Progenitor cell of endocrine pancreas (in vitro differentiated cells): ENCODE data around the gene CUX1. TPM values are rescaled to one million over a fixed set of nuclear protein-coding genes. Genes with fewer than 3 reads are reported as not detected.

Experiments
- DNase-seq: peaks from one replicate; pipeline ENCODE4 v3.0.0; 2021; ENCODE audit warnings: low spot score; ENCODE audit not compliant: unreplicated experiment
- H3K27ac Mint-ChIP-seq: 2 replicates; pipeline ENCODE4 v1.8.0; 2021; ENCODE audit warnings: mild to moderate bottlenecking, moderate library complexity, mixed read lengths
- H3K27me3 Mint-ChIP-seq: 2 replicates; pipeline ENCODE4 v1.8.0; 2021; ENCODE audit warnings: mixed read lengths
- H3K36me3 Mint-ChIP-seq: 2 replicates; pipeline ENCODE4 v1.8.0; 2022; ENCODE audit warnings: mixed read lengths; ENCODE audit not compliant: insufficient read depth
- H3K4me1 Mint-ChIP-seq: 2 replicates; pipeline ENCODE4 v1.8.0; 2021; ENCODE audit warnings: low read depth, mixed read lengths
- H3K4me3 Mint-ChIP-seq: 2 replicates; pipeline ENCODE4 v1.8.0; 2021; ENCODE audit warnings: low read depth, mild to moderate bottlenecking, moderate library complexity, mixed read lengths
- H3K9me3 Mint-ChIP-seq: 2 replicates; pipeline ENCODE4 v1.8.0; 2021; ENCODE audit warnings: low read depth, mixed read lengths
- CTCF ChIP-seq: fragments of 200-600 bp; sonication (generic); IDR thresholded peaks from one replicate; pipeline ENCODE4 v1.5.0; 2021; ENCODE audit warnings: antibody characterized with exemption, mild to moderate bottlenecking; ENCODE audit not compliant: unreplicated experiment
- total RNA-seq: library from RNA; stranded (reverse); gene quantifications from 2 replicates; pipeline ENCODE4 v1.2.1, GENCODE V29; 2021

CUX1 gene
- total RNA-seq, 1 donor from 2014 or later = 103 TPM

DNA sequence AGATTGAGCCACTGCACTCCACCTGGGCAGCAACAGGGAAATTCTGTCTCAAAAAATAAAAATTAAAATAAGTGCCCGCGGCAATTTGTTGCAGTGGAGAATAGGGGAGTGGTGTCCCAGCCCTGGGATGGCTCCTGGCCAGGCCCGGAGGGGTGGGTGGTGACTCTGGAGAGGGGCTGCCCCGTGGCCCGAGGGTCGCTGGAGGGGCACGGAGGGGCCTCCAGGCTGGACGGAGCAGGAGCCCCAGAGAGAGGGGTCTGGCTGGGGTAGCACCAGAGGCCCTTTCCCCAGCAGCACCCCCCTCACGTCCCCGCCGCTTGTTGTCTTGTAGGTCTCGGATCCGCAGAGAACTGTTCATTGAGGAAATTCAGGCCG, 430.6 kb downstream of the CUX1 start:
- Mint-ChIP-seq H3K27me3 (no peaks in the 10 kb centered on the region), H3K4me3 (no peak overlapping the region), H3K4me1 (peaks cover 5% of the 10 kb centered on the region), H3K36me3 (peaks cover 17% of the 10 kb centered on the region), H3K9me3 (no peaks in the 10 kb centered on the region), H3K27ac (no peak overlapping the region)
- TF ChIP-seq CTCF = no peak
- no peak for DNase-seq

DNA sequence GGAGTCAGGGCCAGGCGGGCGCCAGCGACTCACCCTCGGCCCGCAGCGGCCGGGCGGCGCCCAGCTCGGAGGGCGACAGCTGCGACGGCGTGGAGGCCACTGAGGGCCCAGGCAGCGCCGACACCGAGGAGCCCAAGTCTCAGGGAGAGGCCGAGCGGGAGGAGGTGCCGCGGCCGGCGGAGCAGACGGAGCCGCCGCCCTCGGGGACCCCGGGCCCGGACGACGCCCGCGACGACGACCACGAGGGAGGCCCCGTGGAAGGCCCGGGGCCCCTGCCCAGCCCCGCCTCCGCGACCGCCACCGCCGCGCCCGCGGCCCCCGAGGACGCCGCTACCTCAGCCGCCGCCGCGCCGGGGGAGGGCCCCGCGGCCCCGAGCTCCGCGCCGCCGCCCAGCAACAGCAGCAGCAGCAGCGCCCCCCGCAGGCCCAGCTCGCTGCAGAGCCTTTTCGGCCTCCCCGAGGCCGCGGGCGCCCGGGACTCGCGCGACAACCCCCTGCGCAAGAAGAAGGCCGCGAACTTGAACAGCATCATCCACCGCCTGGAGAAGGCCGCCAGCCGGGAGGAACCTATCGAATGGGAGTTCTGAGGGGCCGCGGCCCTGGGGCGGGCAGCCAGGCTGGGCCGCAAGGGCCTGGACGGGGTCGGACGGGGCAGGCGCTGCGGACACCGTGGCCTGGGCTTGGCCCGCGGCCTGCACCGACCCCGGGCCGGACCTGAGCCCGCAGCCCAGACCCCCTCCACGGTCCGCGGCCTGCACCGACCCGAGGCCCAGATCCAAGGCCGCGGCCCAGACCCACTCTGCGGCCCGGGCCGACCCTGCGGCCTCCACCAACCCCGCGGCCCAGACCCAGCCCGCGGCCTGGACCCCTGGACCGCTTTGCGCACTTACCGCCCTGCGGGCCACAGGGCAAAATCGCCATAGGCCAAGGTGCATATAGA, 431.3 kb downstream of the CUX1 start:
- no peak overlapping the region for H3K4me3 Mint-ChIP-seq
- H3K36me3 Mint-ChIP-seq = peaks cover 14% of the 10 kb centered on the region
- no peaks in the 10 kb centered on the region for H3K27me3 Mint-ChIP-seq
- no peak for TF ChIP-seq CTCF
- H3K9me3 Mint-ChIP-seq = no peaks in the 10 kb centered on the region
- peaks cover 3% of the 10 kb centered on the region for H3K4me1 Mint-ChIP-seq
- no peak for DNase-seq
- no peak overlapping the region for H3K27ac Mint-ChIP-seq

DNA sequence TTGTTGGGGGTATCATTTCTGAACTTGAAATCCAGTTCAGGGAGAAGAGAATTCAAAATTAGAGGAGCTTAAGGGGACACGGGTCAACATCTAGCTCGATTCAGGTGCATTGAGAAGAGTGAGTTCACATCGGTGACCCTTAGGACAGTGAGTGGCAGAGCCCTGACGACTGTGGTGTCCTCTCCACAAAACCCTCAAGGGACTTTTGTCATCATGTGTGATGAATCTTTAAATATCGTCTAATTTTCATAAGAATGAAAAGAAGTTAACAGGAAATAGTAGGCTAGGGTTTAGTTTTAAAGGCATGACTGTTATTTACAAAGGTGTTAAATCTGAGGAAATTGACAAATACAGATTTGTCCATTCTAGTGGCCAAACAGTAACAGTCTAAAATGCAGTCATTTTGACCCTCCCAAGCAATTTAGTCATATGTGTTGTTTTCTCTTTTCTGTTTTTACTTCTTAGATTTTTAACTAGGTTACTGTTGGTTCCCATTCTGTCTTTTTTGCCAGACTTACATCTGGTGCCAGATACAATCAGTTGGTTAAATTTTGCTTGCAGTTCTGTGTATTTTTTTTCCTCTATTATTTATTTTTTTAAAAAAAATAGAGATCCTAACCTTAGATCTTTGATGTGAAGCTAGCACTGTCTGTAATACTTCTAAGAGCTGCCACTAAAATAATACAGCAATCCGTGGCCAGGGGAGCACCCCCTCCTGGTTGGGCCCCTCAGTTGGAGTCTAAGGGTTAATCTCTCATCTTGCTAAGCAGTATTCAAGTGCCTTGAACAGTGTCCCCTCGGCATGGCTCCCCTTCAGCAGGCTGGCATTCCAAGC, 434.3 kb downstream of the CUX1 start:
- no peaks in the 10 kb centered on the region for H3K9me3 Mint-ChIP-seq
- no peak for TF ChIP-seq CTCF
- H3K27ac Mint-ChIP-seq = no peak overlapping the region
- H3K4me3 Mint-ChIP-seq = no peak overlapping the region
- no peaks in the 10 kb centered on the region for H3K27me3 Mint-ChIP-seq
- peaks cover 12% of the 10 kb centered on the region for H3K36me3 Mint-ChIP-seq
- no peaks in the 10 kb centered on the region for H3K4me1 Mint-ChIP-seq
- no peak for DNase-seq

DNA sequence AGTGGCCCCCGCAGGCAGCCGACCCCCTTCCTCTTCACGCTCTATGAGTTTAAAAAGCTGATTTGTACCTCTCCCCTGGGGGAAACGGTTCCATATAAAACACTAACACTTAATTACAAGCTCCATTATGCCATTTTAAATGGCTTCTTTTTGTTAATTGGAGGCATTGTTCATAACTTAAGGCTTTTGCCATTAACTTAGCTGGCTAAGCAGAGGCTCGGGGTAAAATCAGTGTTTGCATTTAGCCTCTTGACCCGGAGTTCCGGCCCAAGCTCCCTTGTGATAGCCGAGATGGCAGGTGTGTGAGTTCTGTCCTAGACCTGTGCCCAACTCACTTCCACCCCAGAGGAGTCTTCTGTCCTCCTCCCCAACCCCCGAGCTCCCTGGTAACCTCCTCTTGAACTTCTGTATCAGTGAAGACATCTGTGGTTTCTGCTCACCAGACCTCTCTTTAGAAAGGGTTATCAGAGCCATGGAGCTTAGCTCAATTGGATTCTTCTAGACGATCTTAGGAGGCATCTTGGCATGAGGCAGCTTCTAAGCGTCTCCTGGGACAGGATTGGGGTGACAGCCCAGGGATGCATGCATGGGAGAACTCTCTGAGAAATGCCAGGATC, 435.0 kb downstream of the CUX1 start:
- no peaks in the 10 kb centered on the region for H3K27me3 Mint-ChIP-seq
- H3K9me3 Mint-ChIP-seq = no peaks in the 10 kb centered on the region
- no peak for DNase-seq
- H3K4me1 Mint-ChIP-seq = no peaks in the 10 kb centered on the region
- no peak overlapping the region for H3K27ac Mint-ChIP-seq
- H3K4me3 Mint-ChIP-seq = no peak overlapping the region
- TF ChIP-seq CTCF = no peak
- peaks cover 9% of the 10 kb centered on the region for H3K36me3 Mint-ChIP-seq
